ENCODE measurements around the gene ADAMTS1.

Gene ADAMTS1

DNA sequence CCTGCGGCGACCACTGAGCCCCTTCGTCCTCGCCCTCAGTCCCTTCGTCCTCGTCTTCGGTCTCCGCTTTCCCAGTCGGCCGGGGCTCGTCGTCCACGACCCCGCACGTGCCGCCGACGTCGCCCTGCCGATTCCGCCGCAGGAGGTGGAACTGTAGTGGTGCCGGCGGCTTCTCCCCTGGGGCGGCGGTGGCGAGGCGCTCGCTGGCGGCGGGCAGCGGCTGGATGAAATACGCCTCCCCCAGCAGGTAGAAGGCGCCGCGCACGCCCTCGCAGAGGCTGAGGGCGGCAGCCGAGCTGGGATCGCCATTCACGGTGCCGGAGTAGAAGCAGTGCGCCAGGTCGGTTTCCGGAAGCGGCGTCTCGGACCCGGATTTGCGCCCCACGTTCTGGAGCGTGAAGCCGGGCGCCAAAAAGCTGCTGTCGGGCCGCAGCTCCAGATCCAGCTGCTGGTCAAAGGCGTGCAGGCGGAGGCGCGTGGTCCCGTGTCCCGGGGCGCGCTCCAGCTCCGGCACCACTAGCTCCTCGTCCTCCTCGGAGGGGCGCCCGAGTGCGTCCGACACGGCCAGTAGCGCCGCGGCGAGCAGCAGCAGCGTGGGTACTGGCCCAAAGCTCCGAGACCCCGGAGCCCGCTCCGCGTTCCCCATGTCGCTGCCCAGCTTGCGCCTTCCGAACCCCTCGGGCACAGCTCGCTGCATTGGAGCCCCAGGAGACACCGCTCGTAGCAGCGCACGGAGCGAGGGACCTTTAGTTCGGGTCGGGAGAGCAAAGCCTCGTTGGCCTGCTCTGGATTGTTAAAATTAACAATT lies 747 bp downstream of the ADAMTS1 start:
- no peak for DNase-seq (ENCODE audit: low read depth)

DNA sequence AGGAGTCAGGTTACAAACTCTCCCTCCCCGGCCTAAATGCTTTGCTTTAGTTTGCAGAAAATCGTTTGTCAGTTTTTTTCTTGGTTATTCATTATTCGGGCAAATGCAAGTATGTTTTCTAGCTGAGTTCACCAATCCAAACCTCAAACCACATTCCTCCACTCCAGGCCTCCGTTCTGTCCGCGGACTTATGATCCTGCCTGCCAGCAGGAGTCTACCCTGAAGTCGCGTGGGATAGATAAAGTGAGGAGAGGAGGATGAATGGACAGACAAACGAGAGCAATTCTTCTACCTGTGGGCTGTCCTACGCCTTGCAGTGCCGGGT lies 1.3 kb downstream of the ADAMTS1 start:
- no peak for DNase-seq (ENCODE audit: low read depth)

DNA sequence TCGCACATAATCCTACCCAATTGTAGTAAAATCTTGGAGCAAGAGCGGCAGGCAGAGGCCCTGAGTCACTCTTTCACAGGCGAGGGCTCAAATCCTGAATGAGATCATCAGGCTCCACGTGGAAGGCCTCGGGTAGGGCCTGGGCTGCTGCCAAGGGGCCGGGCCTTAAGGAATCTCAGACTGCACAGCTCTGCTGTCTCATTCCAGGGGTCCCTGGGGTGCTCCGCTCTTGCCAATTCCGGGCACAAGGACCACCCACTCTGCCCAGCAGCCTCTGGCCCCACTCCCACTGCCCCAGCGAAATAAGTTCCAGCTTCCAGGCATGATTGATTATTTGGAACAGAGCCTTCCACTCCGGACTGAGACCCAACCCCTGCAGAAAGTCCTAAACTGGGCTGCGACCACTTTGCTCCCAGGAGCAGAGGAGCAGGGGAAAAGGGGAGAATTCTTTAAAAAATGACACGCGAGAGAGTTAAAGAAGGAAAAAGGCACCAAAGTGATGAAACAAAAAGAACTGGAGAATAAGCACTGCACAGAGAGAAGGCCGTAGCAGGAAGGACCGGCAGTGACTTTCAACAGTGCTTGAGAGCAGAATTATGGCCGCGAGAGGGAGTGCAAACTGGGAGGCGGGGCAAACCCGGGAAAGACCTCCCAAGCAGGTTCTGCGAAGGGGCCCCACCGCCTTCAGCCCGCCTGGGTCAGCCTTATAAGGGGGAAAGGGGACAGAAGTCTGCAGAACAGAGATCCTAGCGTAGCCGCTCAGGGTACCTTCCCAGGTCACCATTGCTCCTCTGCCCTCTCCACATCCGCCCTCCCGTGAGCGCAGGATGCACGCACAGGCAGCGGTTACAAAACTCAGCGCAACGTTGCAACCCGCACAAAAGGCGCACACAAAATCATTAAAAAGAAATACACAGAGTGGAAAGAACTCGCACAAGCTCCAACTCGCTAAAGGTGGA lies 2.0 kb downstream of the ADAMTS1 start:
- no peak for DNase-seq (ENCODE audit: low read depth)

DNA sequence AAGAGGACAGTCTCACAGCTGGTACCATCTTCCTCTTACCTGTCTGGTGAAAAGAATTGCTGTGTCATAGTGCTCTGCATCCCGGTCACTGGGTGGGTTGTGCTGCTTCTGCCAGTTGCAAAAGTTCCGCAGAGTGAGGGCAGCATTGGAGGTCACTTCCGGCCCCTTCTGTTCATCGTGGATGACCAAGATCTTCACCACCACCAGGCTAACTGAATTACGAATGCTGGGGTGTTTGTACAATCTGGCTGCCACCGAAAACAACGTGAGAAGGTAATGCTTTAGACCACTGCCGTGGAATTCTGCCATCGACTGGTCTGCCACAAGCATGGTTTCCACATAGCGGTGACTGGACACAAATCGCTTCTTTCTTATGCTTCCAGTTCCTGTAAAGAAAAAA lies 2.9 kb downstream of the ADAMTS1 start:
- no peak for DNase-seq (ENCODE audit: low read depth)

DNA sequence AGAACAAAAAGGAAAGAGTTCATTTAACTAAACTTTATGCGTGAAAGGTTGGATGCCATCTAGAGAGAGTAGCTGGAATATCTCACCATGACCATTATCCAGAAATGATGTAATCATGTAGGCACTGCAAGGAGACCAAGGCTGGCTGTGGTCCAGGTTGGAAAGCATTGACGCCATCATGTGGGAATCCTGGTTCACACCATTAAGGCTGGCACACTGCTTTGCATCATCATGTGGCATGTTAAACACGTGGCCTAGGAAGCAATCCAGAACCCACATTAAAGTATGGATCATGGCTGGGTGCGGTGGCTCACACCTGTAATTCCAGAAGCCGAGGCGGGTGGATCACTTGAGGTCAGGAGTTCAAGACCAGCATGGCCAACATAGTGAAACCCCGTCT lies 4.3 kb downstream of the ADAMTS1 start:
- DNase-seq (ENCODE audit: low read depth), result no peak

DNA sequence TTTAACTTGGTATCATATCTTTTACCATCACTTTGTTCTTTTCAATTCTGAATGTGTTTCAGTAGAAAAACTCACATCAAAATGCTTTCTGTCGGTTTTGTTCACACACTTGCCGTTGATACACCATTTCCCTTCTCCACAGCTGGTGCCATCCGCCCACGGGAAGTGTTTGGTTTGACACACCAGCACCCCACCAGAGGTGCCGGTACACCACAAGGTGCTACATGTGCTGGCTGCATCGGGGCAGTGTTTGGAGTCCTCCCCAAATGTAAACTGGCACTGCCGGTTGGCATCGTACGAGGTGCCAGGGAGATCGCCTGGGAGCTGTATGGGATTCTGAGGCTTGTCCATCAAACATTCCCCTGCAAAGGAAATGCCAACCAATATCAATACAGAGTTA lies 5.0 kb downstream of the ADAMTS1 start:
- DNase-seq (ENCODE audit: low read depth), result no peak

DNA sequence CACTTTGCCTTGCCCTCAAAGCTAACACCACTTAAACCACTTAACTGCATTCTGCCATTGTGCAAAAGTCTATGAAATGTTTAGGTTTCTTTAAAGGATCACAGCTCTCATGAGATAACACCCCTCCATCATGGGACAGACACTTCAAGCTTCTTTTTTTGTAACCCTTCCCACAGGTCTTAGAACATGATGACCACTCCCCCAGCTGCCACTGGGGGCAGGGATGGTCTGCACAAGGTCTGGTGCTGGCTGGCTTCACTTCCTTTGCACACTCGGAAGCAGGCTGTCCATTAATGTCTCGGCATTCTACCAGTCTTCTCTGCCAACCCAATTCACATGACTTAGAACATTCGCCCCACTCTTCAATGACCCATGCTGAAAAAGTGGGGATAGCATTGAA lies 7.7 kb downstream of the ADAMTS1 start:
- DNase-seq (ENCODE audit: low read depth), result no peak

DNA sequence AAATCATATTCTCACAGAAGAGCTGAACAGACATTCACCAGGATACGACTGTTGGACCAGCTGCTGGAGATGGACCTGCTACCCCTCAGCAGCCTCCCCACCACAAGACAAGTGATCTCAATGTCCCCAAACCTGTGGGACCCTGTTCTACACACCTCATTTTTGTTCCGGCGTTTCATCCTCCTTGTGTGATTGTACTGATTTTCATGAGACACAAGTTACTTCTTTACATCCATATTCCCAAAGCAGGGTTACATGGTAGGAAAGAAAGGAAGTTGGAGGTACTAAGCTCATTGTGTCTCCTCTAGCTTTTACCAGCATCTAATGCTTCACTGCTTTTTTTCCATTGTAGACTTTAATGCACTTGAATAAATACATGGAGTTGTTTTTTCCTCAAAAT lies 8.7 kb downstream of the ADAMTS1 start:
- no peak for DNase-seq (ENCODE audit: low read depth)

DNA sequence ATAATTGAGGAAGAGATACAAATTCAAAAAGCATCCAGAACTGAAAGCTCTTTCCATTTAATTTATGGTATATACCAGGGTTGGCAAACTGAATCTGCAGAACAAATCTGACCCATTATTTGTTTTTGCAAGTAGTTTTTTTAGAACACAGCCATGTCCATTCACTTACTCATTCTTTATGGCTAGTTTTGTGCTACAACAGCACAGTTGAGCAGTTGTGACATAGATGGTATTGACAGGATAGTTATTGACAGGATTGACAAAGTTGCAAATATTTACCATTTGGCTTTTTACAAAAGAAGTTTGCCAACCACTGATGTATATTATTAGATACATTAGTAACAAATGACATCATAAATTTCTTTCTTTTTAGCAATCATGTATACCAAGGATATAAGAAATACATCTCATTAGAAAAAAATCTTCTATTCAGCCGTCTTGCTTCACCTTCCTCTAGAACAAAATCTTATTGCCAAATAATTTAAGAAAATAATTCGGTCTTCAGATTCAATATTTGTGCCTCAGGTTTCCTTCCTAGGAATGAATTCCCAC lies 9.4 kb downstream of the ADAMTS1 start:
- no peak for DNase-seq (ENCODE audit: low read depth)

DNA sequence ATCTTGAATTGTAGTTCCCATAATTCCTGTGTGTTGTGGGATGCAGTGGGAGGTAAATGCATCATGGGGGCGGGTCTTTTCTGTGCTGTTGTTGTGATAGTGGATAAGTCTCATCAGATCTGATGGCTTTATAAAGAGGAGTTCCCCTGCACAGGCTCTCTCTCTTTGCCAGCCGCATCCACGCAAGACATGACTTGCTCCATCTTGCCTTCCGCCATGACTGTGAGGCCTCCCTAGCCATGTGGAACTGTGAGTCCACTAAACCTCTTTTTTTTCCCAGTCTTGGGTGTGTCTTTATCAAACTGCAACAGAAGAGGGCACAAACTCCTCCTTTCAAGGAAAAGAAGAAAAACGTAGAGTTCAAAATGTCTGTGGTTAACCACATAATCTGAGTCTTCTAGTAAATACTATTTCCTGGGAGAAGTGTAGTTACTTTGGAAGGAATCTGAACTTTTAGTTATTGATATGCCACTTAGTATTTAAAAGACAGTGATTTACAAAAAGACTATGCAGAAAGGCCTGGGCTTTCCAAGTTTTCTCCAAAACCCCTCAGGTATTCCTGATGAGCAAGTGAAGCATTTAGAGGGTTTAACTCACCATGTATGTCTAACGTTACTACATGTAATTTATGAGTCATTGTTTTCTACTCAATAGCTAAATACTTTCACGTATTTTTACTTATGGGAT lies 10.0 kb downstream of the ADAMTS1 start:
- no peak for DNase-seq (ENCODE audit: low read depth)

DNA sequence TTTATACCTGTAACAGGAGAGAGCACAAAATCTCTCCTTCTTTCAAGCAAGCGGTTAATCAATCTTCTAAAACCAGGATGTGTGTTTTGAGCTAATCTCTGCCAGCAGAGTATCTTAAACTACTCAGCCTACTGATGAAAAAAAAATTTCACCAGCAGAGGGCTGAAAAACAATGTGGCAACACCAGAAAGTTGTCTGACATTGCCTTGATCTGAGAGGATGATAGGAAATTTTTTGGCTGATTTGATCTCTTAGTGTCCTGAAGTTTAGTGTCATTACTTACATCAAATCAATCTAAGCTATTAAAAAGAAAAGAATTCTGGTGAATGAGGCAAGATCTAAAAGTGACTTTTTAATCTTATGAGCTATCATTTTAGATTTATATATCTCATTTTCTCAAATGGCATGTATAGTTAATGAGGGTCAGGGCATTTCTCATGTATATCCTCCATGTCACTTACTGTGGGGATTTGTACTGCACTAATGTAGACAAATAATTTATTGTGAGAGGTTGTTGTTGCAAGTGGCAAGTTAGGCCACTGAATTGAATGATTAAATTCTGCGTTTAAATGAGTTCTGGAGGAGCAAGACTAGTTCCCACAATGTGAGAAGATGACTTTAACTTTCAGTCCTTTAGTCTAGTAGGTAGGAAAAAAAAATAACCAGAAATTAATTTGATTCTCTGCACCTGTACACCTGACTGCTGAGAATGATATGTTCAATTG lies 10.9 kb downstream of the ADAMTS1 start:
- DNase-seq (ENCODE audit: low read depth), result no peak

DNA sequence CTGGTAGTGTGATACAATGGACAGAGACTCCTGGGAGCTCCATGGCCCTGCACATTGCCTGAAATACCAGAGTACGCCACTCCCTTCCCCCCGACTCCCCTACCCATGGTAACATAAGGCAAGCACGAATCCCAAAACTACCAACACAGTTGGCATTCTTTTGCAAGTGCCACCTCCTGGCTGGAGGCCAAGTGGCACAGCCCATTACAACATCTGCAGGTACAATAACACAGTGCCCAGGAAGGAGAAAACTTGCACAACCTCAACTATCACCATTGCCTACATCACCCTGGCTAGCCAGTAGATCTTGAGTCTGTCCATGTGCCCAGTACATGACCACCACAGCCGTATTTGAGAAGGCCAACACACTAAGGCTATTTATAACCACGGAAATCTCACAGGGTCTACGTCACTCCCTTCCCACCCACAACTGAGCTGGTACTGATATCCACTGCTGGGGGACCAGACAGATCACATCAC lies 11.7 kb downstream of the ADAMTS1 start:
- no peak for DNase-seq (ENCODE audit: low read depth)

DNA sequence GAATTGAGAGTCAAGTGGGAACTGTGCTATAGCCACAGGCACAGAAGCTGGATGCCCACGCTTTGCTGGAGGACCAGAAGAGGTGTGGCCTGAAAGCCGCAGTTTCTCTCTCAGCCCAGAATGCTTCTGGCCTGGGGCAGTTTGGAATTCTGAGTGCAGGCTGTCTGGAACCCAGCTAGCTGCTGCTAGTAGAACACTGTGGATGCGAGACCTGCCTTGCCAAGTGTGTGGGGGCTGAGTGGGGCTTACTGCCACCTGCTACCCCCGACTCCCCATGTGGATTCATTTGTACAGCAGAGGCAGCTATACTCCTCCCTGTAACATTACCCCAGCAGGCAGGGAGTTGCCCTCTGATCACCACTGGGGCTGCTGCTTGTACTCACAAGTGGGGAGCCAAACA lies 12.2 kb downstream of the ADAMTS1 start:
- DNase-seq (ENCODE audit: low read depth), result no peak

DNA sequence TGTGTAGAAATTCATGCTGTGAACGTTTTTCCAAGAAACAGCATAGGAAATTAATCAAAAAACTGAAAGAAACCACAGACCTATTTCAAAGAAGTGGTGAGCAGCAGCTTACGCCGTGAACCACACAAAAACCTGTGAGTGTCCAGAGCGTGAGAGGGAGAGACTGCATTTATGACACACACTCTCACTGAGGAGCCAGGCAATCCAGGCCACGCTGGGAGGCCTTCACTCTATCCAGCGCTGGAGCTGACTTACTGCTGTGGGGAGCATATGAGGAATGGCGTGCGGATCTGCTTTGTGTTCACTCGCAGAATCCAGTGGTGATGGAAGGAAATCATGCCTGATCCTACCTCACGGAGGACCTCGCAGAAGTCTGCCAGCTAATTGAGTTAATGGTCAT lies 12.7 kb downstream of the ADAMTS1 start:
- no peak for DNase-seq (ENCODE audit: low read depth)

DNA sequence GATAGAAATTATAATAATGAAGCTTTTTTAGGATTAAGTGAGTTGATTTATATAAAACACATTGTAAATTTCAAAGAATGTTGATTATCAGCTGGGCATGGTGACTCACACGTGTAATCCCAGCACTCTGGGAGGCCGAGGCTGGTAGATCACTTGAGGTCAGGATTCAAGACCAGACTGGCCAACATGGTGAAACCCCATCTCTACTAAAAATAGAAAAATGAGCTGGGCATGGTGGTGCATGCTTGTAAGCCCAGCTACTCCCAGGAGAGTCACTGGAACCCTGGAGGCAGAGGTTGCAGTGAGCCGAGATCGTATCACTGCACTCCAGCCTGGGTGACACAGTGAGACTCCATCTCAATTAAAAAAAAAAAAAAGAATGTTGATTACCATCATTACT lies 18.4 kb downstream of the ADAMTS1 start:
- DNase-seq (ENCODE audit: low read depth), result no peak

DNA sequence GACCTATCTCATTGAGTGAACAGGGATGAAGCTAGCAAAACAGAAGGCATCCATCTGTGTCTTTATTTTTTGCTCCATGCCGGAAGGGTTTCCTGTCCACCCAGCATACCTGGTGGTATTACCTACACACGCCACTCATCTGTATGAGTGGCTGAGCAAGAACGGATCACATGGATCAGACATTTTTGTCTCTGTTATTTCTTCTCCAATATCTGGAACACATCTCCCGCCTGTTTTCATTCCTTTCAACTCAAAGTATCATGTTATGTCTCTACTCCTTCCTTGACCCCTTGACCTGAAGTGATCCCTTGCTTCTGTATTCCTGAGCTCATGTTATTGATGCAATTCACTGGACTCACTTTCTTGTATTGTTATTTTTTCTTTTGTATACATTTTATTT lies 24.7 kb downstream of the ADAMTS1 start:
- no peak for DNase-seq (ENCODE audit: low read depth)

DNA sequence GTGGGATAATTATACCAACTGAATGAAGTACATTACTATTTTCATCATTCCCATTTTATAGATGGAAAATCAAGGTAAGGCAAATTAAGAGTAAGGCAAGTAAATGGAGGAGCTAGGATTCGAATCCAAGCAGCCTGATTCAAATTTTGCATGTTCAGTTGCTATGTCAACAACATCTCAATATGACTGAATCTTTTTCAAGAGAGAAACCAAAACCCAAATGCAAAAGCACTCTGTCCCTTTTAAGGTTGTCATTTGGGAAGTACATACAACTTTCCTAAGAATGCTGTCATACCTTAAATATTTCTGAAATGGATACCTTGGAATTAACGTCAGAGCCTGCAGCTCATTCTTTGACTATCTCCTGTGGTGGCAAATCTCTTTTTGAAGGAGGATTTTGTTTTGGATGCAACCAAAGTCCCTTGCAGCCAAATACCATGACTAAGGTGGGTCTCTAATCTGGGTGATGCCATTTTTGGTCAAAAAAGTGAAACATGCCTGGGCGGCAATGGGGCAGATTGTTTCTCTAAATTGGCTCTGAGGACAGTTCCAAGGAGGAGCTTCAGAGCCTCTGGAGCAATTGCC lies 25.4 kb downstream of the ADAMTS1 start:
- DNase-seq (ENCODE audit: low read depth), result no peak

DNA sequence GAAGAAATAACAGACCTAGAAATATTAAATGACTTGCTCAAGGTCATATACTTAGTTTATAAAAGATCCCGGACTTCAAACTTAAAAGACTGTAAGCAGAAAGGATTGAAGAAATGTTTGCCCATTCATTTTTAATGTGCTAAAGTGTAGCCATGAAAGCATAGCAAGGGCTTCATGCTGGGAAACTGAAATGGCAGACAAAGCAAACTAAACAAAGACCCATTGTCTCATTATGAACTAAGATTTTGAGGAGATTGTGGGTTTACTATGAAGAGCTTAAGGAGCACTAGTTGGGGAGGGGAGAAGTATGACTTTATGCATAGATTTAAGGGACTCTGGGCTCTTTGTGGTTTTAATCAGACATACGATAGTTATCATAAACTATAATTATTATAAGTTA lies 26.3 kb downstream of the ADAMTS1 start:
- no peak for DNase-seq (ENCODE audit: low read depth)

DNA sequence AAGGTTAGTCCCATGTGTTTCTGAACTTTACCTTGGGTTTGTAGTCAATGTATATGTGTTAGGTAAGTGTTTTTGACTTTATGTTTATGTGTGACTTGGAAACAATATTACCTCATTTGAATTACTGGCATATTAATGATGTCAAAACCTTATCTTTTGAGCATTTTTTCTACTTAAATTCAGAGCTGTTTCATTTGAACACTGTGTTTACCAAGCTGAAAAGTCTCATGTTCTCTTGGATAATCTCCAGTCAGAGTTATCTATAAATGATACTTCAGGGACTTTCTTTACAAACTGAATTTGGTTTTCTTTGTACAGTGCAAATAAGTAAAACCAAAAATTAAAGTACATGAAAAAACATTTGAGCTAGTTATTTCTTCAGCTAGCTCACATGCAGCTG lies 30.0 kb downstream of the ADAMTS1 start:
- DNase-seq (ENCODE audit: low read depth), result no peak

DNA sequence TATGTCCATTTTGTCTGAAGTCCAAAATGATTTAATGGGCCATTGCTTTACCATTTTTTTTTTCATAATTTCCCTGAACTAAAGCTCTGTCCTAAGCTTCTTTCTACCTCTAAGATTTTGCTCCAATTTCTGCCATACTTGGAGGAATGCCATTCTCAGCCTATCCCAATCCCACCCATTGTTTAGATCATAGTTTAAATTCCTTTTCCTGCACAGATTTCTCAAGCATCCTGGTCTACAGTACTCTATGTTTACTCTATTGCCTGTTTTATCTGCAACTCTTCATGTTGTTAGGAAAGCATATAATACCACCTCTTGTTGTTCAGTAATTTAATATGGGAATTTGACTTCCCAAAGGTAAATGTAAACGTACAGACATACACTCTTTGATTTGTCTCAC lies 30.8 kb downstream of the ADAMTS1 start:
- DNase-seq (ENCODE audit: low read depth), result no peak

DNA sequence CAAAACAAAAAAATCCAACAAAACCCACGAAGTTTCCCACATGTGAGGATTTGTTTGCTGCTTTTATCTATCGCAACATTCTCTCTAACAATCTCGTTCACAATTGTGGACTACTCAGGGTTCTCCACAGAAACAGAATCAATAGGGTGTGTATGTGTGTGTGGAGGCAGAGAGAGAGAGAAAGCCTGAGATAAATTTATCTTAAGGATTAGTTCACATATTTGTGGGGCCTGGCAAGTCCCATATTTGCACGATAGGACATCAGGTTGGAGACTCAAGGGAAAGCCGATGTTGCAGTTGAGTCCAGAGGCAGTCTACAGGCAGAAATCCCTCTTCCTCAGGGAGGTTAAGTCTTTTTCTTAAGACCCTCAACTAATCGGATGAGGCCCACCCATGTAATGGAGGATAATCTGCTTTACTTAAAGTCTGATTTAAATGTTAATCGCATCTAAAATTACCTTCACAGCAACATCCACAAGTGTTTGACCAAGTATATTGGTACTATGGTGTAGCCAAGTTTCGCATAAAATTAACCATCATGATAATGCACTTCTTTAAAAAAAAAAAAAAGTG lies 31.7 kb downstream of the ADAMTS1 start:
- DNase-seq (ENCODE audit: low read depth), result no peak

All from activated T-helper 1 cell treated with Interleukin-2 at 50 U/mL for 16 hours (primary cell).